ENCODE measurements around the gene APOO. TPM values are rescaled to one million over a fixed set of nuclear protein-coding genes. Genes with fewer than 3 reads are reported as not detected.

Gene APOO
- total RNA-seq, 1 donor from 2014 or later: 81.0 TPM

DNA sequence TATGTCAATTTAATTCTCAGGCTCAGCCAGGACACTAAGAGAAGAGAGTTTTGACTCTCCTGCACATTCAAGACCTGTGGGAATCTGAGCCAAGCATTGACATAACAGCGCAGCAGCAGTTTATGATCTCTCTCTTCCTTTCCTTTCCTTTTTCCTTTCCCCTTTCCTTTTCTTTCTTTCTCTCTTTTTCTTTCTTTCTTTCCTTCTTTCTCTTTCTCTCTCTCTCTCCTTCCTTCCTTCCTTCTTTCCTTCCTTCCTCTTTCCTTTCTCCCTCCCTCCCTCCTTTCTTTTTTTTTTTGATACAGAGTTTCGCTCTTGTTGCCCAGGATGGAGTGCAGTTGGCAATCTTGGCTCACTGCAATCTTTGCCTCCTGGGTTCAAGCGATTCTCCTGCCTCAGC, 103.2 kb downstream of the APOO start:
- H3K4me3 ChIP-seq: no peak overlapping the region
- H3K27ac Mint-ChIP-seq: peak overlapping the region; percentile 89
- no peaks in the 10 kb centered on the region for H3K9me3 ChIP-seq (ENCODE audit: low read depth)
- no peak overlapping the region for H3K4me3 Mint-ChIP-seq
- H2AFZ ChIP-seq (replicated peaks): peak overlapping the region; percentile 86
- peaks cover 15% of the 10 kb centered on the region for H3F3A ChIP-seq (ENCODE audit: low read depth)
- TF ChIP-seq EZH2phosphoT487 (IDR thresholded peaks at IDR 0.05) (no peak), EZH2 (IDR thresholded peaks at IDR 0.05) (no peak)
- TF ChIP-seq, protein P1, sequence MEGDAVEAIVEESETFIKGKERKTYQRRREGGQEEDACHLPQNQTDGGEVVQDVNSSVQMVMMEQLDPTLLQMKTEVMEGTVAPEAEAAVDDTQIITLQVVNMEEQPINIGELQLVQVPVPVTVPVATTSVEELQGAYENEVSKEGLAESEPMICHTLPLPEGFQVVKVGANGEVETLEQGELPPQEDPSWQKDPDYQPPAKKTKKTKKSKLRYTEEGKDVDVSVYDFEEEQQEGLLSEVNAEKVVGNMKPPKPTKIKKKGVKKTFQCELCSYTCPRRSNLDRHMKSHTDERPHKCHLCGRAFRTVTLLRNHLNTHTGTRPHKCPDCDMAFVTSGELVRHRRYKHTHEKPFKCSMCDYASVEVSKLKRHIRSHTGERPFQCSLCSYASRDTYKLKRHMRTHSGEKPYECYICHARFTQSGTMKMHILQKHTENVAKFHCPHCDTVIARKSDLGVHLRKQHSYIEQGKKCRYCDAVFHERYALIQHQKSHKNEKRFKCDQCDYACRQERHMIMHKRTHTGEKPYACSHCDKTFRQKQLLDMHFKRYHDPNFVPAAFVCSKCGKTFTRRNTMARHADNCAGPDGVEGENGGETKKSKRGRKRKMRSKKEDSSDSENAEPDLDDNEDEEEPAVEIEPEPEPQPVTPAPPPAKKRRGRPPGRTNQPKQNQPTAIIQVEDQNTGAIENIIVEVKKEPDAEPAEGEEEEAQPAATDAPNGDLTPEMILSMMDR (IDR thresholded peaks at IDR 0.05): no peak
- H3K27me3 Mint-ChIP-seq (ENCODE audit: insufficient read depth, low read depth): peaks cover 3% of the 10 kb centered on the region
- H3K36me3 ChIP-seq: no peaks in the 10 kb centered on the region
- no peaks in the 10 kb centered on the region for H3K27me3 ChIP-seq
- peaks cover 5% of the 10 kb centered on the region for H3K9me3 Mint-ChIP-seq
- H3K4me1 ChIP-seq: peaks cover 15% of the 10 kb centered on the region
- no peak for DNase-seq (ENCODE audit: low spot score)
- H3K4me2 ChIP-seq: no peak overlapping the region
- H3K9ac ChIP-seq: no peak overlapping the region
- H3K4me1 Mint-ChIP-seq: peaks cover 32% of the 10 kb centered on the region
- no peaks in the 10 kb centered on the region for H3K36me3 Mint-ChIP-seq
- H3K79me2 ChIP-seq (ENCODE audit: low read depth): no peaks in the 10 kb centered on the region
- no peak overlapping the region for H3K27ac ChIP-seq
- no peaks in the 10 kb centered on the region for H4K20me1 ChIP-seq (ENCODE audit: low read depth)

DNA sequence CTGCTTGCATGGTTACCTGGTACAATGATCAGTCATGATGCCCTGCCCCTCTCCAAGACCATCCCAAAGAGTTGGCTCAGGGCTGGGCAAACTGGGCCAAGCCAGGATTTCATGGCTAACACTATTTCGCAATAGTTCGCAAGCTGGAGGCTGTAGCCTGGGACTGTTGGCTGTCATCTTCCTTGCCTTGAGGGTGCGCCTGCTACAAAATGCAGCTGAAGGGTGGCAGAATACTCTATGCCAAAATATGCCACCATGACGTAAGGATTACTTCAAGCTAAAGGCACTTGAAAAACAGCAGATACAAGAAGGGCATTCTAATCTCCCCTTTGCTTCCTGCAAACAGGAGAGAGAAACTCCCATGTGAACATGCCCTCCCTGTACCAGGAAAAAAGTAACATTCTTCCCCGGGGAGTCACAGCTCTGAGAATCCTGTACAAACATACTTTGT, 103.8 kb downstream of the APOO start:
- H3K9me3 ChIP-seq (ENCODE audit: low read depth): no peaks in the 10 kb centered on the region
- no peak for DNase-seq (ENCODE audit: low spot score)
- peaks cover 19% of the 10 kb centered on the region for H3K4me1 ChIP-seq
- Mint-ChIP-seq H3K4me3 (no peak overlapping the region), H3K9me3 (peaks cover 5% of the 10 kb centered on the region), H3K4me1 (peaks cover 36% of the 10 kb centered on the region), H3K27ac (peak overlapping the region; percentile 89), H3K27me3 (ENCODE audit: insufficient read depth, low read depth) (peaks cover 3% of the 10 kb centered on the region), H3K36me3 (no peaks in the 10 kb centered on the region)
- no peak overlapping the region for H3K4me3 ChIP-seq
- peaks cover 15% of the 10 kb centered on the region for H3F3A ChIP-seq (ENCODE audit: low read depth)
- H3K27me3 ChIP-seq: no peaks in the 10 kb centered on the region
- H2AFZ ChIP-seq (replicated peaks): peak overlapping the region; percentile 86
- H3K27ac ChIP-seq: no peak overlapping the region
- H3K79me2 ChIP-seq (ENCODE audit: low read depth): no peaks in the 10 kb centered on the region
- no peak overlapping the region for H3K9ac ChIP-seq
- H4K20me1 ChIP-seq (ENCODE audit: low read depth): no peaks in the 10 kb centered on the region
- TF ChIP-seq, protein P1 (IDR thresholded peaks at IDR 0.05): no peak
- TF ChIP-seq EZH2 (IDR thresholded peaks at IDR 0.05) (no peak), EZH2phosphoT487 (IDR thresholded peaks at IDR 0.05) (no peak)
- H3K4me2 ChIP-seq: no peak overlapping the region
- H3K36me3 ChIP-seq: no peaks in the 10 kb centered on the region

DNA sequence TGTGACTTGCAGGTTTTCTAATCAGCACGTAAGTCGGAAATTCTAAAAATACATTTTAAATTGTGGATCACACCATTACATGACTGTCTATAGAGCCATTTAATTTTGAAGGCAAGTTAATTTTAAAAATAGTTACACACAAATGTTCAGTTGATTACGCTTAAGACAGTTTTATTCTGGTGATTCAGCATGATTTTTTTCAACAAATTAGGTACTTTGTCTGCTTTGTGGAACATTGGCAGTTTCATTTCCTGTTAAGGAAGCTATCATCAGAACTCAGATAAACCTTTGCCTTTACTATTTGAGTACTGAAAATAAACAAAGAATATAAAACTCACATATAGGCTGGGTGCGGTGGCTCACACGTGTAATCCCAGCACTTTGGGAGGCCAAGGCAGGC, 105.3 kb downstream of the APOO start:
- Histone ChIP-seq H4K20me1 (ENCODE audit: low read depth) (no peaks in the 10 kb centered on the region), H3K4me2 (no peak overlapping the region), H3F3A (ENCODE audit: low read depth) (peaks cover 12% of the 10 kb centered on the region), H3K27ac (no peak overlapping the region), H2AFZ (replicated peaks) (no peak overlapping the region), H3K79me2 (ENCODE audit: low read depth) (no peaks in the 10 kb centered on the region), H3K4me1 (peaks cover 19% of the 10 kb centered on the region), H3K36me3 (no peaks in the 10 kb centered on the region), H3K4me3 (no peak overlapping the region), H3K27me3 (no peaks in the 10 kb centered on the region), H3K9ac (no peak overlapping the region), H3K9me3 (ENCODE audit: low read depth) (no peaks in the 10 kb centered on the region)
- Mint-ChIP-seq H3K27me3 (ENCODE audit: insufficient read depth, low read depth) (peaks cover 3% of the 10 kb centered on the region), H3K4me3 (no peak overlapping the region), H3K36me3 (no peaks in the 10 kb centered on the region), H3K9me3 (peaks cover 5% of the 10 kb centered on the region), H3K27ac (no peak overlapping the region), H3K4me1 (peaks cover 34% of the 10 kb centered on the region)
- no peak for DNase-seq (ENCODE audit: low spot score)
- TF ChIP-seq EZH2phosphoT487 (IDR thresholded peaks at IDR 0.05) (no peak), EZH2 (IDR thresholded peaks at IDR 0.05) (no peak)
- TF ChIP-seq, protein P1 (IDR thresholded peaks at IDR 0.05): no peak
